CD4-positive, alpha-beta T cell treated with Interferon alpha-2 for 1 hour (primary cell): ENCODE measurements around the gene BAD.

Experiments used
- DNase-seq, 2 donors: peaks; one replicate each; pipeline ENCODE4 v3.0.0-alpha.2; 2020 to 2022

The BAD gene

DNA sequence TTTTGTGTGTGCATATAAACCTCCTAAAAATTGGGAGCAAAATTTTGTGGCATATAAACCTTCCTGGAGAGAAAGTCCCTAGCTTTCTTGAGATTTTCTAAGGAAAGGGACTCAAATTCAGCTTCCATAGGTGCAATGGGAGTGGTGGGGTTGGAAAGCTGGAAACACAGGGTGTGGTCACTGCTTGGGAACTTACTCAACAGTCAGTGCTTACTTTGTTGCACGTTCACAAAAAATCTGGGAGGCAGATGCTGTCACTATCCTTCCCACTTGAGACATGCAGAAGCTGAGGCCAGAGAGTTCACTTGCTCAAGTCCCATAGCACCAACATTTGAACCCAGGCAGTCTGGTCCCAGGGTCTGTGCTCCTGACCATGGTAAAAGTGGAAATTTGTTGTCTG is 11.8 kb upstream of the BAD start:
- DNase-seq, result no peak

DNA sequence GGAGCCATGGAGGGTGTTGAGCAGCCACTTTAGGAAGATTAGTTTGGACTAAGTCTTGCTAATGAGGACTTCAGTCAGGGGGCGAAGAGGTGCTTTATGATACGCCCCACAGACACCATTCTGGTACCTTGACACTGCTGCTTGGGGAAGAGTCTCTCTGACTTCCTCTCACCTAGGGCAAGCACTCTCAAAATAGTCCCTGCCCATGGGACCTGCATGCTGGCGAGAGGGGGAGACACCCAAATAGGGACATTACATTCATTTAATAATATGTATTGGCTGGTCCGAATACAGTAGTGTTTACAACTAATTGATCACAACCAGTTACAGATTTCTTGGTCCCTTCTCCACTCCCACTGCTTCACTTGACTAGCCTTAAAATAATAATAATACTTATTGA is 11.3 kb upstream of the BAD start:
- DNase-seq, result no peak

DNA sequence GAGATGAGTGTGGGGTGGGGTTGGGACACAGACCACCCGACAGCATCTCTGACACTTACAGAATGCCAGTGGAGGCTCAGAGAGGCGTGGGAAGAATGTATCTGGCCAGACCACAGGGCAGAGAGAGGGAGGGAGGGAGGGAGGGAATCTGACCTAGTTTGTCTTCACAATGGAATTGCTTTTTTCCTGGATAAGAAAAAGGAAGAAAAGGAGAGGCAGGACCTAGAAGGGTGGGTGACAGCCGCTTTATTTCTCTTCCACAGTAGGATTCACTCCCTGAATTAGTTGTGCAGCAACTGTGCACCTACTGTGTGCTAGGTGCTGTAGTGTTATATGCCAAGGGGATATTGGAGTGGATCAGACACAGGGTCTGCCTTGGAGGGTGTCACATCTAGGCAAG is 10.3 kb upstream of the BAD start:
- no peak for DNase-seq

DNA sequence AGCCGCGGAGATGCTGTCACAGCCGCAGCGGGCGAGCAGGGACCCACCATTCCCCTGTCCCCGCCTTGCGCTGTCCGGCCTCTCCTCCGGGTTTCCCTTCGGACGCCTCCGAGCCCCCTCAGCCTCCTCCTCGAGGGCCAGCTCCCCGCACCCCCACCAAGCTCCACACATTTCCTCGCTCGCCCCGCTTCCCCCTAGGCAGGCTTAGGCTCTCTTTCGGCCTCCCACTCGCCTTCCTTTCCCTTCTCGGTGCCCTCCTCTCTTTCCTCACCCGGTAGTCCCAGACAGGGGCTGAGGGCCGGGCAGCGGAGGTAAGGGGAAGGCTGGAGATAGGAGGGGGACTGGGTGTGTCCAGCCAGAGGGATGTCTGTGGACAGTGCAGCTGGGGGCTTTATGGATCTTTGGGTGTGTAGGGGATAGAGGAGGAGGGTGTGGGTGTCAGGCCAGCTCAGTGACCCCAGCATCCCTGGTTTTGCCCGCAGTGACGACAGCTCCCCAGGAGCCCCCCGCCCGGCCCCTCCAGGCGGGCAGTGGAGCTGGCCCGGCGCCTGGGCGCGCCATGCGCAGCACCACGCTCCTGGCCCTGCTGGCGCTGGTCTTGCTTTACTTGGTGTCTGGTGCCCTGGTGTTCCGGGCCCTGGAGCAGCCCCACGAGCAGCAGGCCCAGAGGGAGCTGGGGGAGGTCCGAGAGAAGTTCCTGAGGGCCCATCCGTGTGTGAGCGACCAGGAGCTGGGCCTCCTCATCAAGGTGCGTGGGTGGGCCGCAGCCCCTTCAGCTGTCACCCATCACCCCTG is 8.2 kb upstream of the BAD start:
- DNase-seq, result no peak

DNA sequence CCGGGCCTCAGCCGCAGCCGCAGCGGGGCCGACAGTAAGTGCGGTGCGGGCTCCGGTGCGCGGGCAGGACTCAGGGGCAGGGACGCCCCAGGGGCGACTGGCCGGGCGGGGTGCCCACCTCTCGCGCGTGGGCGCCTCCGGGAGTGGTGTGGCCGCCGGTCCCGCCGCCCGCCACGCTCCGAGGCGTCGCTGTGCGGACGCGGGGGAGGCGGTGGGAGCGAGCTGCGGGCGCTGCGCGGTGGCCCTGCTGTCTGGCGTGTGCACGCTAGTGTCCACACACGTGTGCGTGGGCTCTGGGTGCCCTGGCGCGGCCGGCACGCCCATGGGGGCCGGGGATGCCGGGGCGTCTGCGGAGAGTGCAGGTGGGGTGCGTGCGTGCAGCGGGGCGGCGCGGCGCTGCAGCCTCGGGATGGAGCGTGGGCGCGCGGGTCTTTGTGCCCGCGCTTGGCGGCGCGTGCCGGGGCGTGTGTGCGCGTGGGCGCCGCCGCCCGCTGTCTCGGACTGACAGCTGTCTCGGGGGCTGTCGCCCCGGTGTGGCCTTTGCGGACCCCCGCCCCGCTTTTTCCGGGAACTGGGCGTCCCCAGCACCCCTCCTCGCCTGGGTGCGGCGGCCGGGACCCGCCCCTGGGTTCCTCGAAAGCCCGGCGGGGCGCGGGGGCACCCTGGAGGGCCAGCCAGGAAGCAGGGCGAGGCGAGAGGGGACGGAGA is 7.4 kb upstream of the BAD start:
- no peak for DNase-seq

DNA sequence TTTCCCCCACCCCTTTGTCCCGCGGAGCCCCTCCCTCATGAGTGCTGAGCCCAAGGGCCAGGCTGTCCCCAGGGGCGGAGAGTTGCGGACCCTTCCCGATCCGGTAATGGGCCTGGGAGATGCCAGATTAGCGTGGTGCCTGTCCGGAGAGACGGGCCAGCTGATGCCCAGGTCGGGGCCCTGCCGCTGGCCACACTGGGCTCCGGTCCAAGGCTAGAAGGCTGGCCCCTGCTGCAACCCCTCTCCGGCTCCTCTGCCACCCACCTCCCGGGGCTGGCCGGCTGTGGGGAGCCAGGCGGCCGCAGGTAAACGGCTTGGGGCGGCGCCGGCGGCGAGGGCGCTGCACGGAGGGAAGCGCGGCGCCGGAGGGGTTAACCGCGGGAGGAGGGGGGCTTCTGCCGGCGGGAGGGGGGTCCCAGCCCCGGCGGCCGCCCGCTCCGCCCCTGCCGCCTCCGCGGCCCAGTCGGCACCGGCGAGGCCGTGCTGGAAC is 6.8 kb upstream of the BAD start, which contains the start of gene KCNK4:
Gene KCNK4 (plus strand): TSS at position 41 of the 490 bp plus-strand sequence. CDS start 1,717 bp downstream, outside the sequence.
- DNase-seq, result no peak

DNA sequence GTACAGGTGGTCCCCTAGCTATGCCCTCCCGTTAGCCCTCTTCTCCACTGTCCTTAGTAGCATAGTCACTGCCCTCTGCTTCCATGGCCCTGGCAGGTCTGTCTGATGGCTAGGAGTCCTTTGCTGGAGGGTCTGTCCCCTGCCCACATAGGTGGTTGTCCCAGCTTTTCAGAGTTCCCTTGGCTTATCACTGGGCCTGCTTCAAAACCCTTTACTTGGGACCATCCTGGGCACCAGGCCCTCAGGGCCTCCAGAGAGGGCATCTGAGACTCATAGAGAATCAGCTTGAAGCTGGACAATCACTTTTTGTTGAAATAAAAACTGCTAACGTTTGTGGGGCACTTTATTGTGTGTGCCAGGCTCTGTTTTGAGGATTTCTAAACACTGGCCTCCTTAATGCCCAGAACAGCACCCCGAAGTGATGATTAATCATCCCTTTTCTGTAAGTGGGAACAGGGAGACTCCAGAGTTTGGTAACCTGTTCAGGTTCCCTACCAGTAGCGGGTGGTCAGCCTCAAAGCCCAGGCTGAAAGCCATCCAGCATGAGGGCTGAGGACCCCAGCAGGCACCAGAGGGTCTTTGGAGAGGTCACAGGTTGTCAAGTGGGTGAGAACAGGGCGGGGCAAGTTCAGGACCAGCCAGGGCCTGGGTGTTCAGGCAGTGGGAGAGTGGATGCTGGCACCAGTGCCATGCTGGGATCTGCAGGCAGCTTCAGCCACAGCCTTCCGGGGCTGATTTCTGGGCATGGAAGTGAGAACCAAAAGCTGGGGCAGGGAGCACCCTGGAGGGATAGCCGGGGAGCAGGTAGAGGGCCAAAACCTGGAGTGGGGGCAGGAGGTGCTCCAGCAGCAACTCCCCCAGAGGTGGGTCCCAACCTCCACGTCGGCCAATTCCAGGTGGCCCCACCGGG is 6.1 kb upstream of the BAD start:
- no peak for DNase-seq

DNA sequence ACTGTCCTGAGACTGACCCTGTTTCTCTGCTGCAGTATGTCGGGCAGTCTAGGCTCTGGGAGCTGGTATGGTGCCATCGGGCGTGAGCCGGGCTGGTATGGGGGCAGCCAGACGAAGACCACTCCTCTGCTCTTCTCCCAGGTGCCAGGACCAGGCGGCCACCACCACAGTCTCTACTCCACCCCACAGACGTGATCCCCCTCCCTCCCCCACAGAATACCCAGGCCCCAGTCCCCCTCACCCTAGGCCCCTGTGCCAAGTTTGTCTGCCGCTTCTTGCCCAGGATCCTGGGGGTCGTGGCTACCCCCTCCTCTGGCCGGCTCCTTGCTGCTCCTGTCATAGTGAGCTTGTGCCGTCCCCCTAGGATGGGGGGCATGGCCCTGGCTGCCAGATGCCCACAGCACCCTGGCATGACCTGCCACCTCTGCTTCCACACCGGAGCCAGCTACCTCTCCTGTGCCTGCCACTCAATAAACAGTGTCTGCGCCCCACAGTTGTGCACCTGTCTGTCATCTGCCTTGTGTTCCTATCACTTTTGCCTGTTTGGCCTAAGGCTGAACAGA is 4.6 kb upstream of the BAD start:
- no peak for DNase-seq

DNA sequence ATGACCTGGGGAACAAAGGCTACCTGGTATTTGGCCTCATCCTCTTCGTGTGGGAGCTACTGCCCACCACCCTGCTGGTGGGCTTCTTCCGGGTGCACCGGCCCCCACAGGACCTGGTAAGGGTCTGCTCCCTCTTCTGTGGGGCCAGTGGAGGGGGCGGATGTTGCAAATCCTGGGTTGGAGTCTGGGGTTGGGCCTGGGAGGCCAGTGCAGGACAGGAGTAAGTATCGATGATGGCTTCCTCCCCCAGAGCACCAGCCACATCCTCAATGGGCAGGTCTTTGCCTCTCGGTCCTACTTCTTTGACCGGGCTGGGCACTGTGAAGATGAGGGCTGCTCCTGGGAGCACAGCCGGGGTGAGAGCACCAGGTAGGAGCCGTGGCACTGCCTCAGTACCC is 3.9 kb upstream of the BAD start:
- DNase-seq, result no peak

DNA sequence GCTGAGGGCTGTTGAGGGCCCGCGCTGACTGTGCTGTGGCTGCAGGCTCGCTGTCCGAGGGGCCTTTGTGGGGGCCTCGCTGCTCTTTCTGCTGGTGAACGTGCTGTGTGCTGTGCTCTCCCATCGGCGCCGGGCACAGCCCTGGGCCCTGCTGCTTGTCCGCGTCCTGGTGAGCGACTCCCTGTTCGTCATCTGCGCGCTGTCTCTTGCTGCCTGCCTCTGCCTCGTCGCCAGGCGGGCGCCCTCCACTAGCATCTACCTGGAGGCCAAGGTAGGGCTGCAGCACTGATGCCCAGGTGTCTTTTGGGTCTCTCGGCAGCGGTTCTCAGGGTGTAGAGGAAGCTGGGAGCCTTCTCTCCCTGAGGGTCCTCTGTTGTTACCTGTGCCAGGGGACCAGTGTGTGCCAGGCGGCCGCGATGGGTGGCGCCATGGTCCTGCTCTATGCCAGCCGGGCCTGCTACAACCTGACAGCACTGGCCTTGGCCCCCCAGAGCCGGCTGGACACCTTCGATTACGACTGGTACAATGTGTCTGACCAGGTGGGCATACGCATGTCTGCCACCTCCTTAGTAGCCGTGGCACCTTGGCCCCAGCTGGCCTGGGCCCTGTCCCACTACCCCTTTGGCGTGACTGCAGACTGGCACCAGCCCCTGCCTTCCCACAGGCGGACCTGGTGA is 3.3 kb upstream of the BAD start:
- DNase-seq, result no peak

DNA sequence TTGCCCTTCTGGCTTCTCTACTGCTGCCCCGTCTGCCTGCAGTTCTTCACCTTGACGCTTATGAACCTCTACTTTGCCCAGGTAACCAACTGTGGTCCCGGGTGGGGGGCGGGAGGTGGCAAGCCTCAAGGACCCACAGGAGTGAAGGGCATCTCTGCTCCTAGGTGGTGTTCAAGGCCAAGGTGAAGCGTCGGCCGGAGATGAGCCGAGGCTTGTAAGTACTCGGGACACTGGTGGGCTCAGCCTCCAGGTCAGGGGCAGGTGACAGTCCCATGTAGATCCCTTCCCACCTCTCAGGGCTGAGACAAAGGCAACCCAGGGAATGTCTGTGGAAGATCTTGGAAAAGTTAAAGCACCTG is 2.3 kb upstream of the BAD start:
- DNase-seq, result no peak

DNA sequence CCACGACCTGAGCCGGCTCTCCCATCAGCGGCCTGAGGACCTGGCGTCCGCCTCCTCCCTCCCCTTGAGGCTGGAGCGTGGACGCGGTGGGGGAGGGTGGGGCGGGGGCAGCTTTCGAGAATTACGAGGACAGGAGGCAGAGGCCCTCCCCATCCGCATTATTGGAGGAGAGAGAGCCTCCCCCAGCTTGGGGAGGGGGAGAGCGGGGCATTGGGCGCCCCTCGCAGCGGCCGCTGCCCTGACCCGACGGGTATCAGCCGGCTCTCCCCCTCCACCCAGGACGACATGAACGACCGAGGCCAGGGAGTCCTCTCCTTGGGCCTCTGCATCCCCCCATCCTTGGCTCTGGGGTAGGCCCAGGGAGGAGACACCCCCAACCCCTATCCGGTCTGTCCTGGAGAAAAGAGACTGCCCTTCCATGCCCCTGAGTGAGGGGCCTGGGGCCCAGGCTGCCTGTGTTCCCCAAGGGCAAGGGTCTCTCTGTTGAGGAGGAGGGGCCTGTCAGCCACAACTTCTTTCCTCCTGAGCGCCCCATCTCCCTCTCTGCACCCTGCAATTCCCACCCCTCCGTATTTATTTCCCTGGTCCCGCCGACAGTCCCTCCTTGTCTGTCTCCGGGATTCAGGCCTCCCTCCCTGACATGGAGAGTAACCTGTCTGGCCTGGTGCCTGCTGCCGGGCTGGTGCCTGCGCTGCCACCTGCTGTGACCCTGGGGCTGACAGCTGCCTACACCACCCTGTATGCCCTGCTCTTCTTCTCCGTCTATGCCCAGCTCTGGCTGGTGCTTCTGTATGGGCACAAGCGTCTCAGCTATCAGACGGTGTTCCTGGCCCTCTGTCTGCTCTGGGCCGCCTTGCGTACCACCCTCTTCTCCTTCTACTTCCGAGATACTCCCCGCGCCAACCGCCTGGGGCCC is 1.7 kb upstream of the BAD start:
- no peak for DNase-seq

DNA sequence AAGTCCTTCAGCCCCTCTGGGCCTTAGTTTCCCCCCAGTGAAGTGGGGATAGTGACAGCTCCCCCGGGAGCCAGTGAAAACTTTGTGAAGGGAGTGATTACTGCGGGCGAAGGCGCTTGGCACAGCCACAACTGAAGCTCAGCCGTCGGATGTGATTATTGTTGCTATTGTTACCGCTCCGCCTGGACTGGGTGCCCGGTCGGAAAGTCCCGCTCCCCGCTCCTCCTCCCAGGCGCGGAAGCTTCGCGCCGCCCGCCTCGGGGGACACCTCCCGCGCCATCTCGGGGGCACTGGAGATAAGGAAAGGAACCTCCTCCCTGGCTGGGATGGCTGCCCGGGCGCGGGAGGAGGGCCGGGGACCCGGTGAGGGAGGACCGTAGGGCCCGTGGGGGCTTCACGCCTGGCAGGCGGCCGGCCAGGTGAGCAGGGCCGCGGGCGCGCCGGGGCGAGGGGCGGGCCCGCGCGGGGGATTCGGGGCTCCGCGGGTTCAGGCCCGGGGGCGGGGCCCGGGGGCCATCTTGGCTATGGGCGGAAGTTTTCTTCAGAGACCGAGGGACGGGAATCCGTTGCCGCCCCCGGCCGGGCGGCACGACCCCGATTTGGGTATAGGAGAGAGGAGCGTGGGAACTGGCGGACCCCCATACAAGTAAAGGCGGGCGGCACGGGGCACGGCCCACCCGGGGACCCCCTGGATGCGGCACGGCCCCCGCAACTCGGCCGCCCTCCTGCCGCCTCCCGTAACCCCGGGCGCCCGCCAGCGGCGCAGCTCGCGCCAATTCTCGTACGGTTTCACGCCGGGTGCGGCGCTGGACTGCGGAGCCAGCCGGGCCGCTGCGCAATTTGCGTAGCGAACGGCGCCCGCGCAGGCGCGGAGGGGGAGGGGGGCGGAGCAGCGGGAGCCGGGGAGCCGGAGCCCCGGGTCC is 758 bp upstream of the BAD start, which contains the start of gene GPR137:
Gene GPR137 (plus strand): TSS at position 887 of the 923 bp plus-strand sequence. CDS start 677 bp downstream, outside the sequence.
- peak; percentile 89 to 93 for DNase-seq

DNA sequence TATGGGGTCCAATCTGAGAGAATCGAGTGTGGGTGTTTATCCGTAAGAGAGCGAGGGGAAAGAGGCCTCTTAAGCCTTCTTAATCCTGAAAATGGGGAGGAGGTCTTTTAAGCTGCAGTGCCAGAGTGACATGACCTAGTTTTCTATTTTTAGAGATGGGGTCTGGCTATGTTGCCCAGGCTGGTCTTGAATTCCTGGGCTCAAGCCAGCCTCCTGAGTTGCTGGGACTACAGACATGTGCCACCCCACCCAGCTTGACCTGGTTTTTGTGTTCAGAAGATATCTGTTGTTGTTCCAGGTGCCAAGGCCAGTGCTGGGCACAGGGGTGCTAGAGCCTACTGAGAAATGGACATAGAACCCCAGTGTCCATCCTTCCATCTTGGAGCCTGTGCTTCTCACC is 1.4 kb downstream of the BAD start:
- no peak for DNase-seq

DNA sequence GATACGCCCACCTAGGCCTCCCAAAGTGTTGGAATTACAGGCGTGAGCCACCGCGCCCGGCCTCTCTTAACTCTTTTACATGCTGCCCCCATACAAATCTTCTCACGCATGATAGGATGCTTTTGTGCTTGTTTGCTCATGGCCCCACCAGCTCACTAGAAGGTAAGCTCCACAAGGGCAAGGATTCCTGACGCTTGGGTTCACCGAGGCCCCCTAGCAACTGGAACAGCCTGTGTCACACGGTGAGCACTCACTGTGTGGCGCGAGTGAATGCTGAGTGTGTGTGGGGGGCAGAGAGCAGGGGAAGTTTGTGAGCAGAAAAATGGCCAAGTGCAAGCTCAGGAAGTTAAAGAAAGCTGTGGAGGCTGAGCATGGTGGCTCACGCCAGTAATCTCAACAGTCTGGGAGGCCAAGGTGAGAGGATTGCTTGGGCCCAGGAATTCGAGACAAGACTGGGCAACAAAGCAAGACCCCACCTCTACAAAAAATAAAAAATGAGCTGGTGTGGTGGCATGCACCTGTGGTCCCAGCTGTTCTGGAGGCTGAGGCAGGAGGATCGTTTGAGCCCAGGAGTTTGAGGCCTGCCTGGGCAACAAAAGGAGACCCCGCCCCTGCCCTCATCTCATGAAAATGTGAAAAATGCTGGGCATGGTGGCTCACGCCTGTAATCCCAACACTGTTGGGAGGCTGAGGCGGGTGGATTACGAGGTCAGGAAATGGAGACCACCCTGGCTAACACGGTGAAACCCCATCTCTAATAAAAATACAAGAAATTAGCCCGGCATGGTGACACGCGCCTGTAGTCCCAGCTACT is 2.3 kb downstream of the BAD start:
- DNase-seq, result no peak

DNA sequence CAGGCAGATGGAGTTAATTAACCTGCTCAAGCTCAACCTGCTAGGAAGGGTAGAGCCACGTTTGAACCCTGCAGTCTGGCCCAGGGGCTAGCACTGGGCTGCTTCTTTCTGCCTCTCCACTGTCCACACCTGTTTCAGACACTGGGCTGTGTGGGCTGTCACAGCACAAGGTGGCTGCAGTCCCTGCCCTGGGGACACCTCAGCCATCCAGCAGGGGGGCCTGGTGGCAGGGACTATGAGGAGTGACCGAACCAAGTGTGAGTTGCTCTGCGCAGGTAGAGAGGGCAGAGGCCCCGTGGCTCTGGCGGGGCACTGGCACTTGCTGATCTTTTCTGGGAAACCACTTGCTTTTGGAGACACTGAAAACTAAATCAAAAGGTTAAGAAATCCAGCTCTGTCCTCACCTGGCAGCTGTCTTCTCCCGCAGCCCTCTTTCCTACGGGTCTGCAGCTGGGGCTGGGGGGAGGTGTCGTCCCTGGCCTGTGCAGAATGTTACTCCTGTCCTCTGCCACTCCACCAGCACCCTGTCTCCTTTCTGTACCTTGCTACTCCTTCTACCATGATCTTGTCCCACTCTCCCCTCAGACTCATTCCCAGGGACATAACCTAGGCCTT is 5.8 kb downstream of the BAD start:
- no peak for DNase-seq

DNA sequence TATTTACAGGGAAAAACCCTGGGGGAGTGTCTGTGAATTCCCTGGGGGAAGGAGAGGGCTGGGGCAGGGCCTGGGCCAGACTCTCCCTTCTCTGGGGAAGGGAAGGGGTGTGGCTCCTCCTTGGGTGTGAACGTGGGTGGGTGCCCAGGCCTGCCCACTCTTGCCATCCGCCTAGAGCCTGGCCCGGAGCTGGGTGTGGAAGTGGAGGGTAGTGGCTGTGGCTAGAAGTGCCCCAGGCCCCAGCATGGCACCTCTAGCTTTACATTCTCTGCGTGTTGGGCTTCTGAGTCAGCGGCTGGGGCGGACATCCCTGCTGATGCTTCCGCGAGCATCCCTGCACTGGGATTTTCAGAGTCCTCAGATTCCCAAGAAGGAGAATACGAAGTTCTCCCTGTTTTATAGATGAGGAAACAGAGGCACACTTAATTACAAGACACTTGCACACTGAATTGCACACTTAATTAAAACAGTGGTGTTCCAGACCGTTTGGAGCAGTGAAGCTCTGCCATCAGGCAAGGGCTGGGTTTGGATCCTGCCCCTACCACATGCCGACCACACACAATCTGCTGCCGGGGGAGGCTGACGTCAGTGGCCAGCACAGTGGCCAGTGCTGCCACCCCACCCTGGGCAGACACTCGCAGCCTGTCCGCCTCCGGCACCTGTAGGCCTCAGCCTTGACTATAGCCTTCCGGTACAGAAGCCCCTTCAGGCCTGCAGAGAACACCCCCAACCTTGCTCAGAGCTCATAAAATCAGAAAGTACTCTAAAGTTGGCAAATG is 7.6 kb downstream of the BAD start:
- no peak for DNase-seq

DNA sequence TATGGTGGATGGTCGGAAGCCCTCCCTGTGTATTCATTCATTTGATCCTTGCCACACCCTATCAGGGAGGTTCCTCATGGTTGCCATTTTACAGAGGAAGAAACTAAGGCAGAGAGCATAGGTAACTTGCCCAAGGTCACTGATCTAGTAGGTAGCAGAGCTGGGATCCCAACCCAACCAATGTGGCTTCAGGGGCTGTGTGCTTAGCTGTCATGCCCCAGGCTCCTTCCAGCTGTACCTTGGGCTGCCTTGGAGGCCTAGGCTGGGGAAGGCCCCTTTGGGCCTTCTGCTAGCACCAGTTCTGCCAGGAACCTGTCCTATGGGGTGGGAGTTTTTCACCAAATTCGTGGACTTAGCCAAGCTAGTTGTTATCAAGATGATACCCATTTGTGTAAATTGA is 8.6 kb downstream of the BAD start:
- DNase-seq, result no peak
